Thoracic aorta (tissue), 2 donors: Measurements from ENCODE around the gene CARD10. TPM values are rescaled to one million over a fixed set of nuclear protein-coding genes. Genes with fewer than 3 reads are reported as not detected.

Experiments
- ATAC-seq: fragments of 150-250 bp; one replicate; pipeline ENCODE4 v1.8.0; 2017; ENCODE audit warnings: low read depth; ENCODE audit not compliant: insufficient number of reproducible peaks, low FRiP score
- DNase-seq: peaks from one replicate; pipeline ENCODE4 v3.0.0-alpha.2; 2020; ENCODE audit warnings: low spot score
- H3K27ac ChIP-seq, 2 donors: fragments of 200-600 bp; sonication (generic); 1 replicate in 1 of 2; 2 replicates in 1 of 2; pipeline ENCODE4 v1.5.1; 2016; ENCODE audit warnings: mild to moderate bottlenecking in 2 of 2, moderate library complexity in 2 of 2
- H3K27me3 ChIP-seq: fragments of 200-600 bp; sonication (generic); replicated peaks from 2 replicates; pipeline ENCODE4 v1.6.0; 2016; ENCODE audit warnings: mild to moderate bottlenecking; ENCODE audit not compliant: insufficient read depth
- H3K36me3 ChIP-seq: fragments of 200-600 bp; sonication (generic); one replicate; pipeline ENCODE4 v1.5.1; 2016
- H3K4me1 ChIP-seq, 2 donors: fragments of 200-600 bp; sonication (generic); 1 replicate in 1 of 2; 2 replicates in 1 of 2; pipeline versions ENCODE4 v1.5.1 to v1.6.0; 2016; ENCODE audit warnings: low read depth in 2 of 2, mild to moderate bottlenecking in 1 of 2; ENCODE audit not compliant: control insufficient read depth in 1 of 2
- H3K4me3 ChIP-seq: fragments of 200-600 bp; sonication (generic); 2 replicates; pipeline ENCODE4 v1.5.1; 2016; ENCODE audit warnings: mild to moderate bottlenecking
- H3K9me3 ChIP-seq: fragments of 200-600 bp; sonication (generic); 2 replicates; pipeline ENCODE4 v1.5.1; 2016
- CTCF ChIP-seq: fragments of 200-600 bp; sonication (generic); IDR thresholded peaks from one replicate; pipeline ENCODE4 v1.5.1; 2019; ENCODE audit warnings: antibody characterized with exemption
- total RNA-seq, 2 donors: library from RNA; depleted of rRNA; stranded (reverse); fragments of >200 nt; gene quantifications; one replicate each; pipeline versions ENCODE4 v1.1.0 to v1.2.3, GENCODE V29; 2016

The CARD10 gene
- total RNA-seq, 2 donors from 2014 or later, result 7.2 to 11.0 TPM

- TF ChIP-seq CTCF, result no peak
- ATAC-seq (no peak), DNase-seq (no peak)
- Histone ChIP-seq H3K27ac (no peak overlapping the region), H3K9me3 (no peaks in the 10 kb centered on the region), H3K27me3 (no peaks in the 10 kb centered on the region), H3K4me3 (no peak overlapping the region), H3K4me1 (no peaks in the 10 kb centered on the region), H3K36me3 (no peaks in the 10 kb centered on the region)
These were observed 51.7 kb downstream of the CARD10 start for GRCh38 chr22:37467391-37467955.

GRCh38 chr22:37464181-37464580, 55.0 kb downstream of the CARD10 start:
- Histone ChIP-seq H3K36me3 (no peaks in the 10 kb centered on the region), H3K27ac (no peak overlapping the region), H3K4me3 (no peak overlapping the region), H3K27me3 (no peaks in the 10 kb centered on the region), H3K4me1 (no peaks in the 10 kb centered on the region), H3K9me3 (no peaks in the 10 kb centered on the region)
- DNase-seq (no peak), ATAC-seq (no peak)
- no peak for TF ChIP-seq CTCF

- no peaks in the 10 kb centered on the region for H3K27me3 ChIP-seq
- ATAC-seq (no peak), DNase-seq (no peak)
- no peaks in the 10 kb centered on the region for H3K36me3 ChIP-seq
- H3K4me1 ChIP-seq, result no peaks in the 10 kb centered on the region
- no peaks in the 10 kb centered on the region for H3K9me3 ChIP-seq
- no peak overlapping the region for H3K27ac ChIP-seq
- no peak for TF ChIP-seq CTCF
- no peak overlapping the region for H3K4me3 ChIP-seq
These were observed 56.2 kb downstream of the CARD10 start for GRCh38 chr22:37462983-37463382.

GRCh38 chr22:37462436-37462835, 56.8 kb downstream of the CARD10 start:
- Histone ChIP-seq H3K4me3 (no peak overlapping the region), H3K9me3 (no peaks in the 10 kb centered on the region), H3K36me3 (no peaks in the 10 kb centered on the region), H3K4me1 (no peaks in the 10 kb centered on the region), H3K27ac (no peak overlapping the region), H3K27me3 (no peaks in the 10 kb centered on the region)
- no peak for DNase-seq
- ATAC-seq, result no peak
- no peak for TF ChIP-seq CTCF

GRCh38 chr22:37461961-37462360, 57.3 kb downstream of the CARD10 start:
- ATAC-seq, result no peak
- no peak for TF ChIP-seq CTCF
- no peaks in the 10 kb centered on the region for H3K27me3 ChIP-seq
- no peaks in the 10 kb centered on the region for H3K9me3 ChIP-seq
- H3K27ac ChIP-seq, result no peak overlapping the region
- no peaks in the 10 kb centered on the region for H3K4me1 ChIP-seq
- DNase-seq, result no peak
- no peaks in the 10 kb centered on the region for H3K36me3 ChIP-seq
- no peak overlapping the region for H3K4me3 ChIP-seq
